ENCODE data around the gene MRPL14.

Gene MRPL14

GRCh38 chr6:44111434-44112417 is 15.5 kb downstream of the MRPL14 start:
- Histone ChIP-seq H2AK5ac (ENCODE audit: low read length, severe bottlenecking) (no peak overlapping the region), H3K27me3 (ENCODE audit: control insufficient read depth in 1 of 2, insufficient read depth in 1 of 2, low read length in 2 of 2) (no peaks in the 10 kb centered on the region), H2BK120ac (ENCODE audit: low read depth, low read length) (no peak overlapping the region), H2AFZ (ENCODE audit: low read depth, low read length) (no peak overlapping the region), H3K79me1 (replicated peaks; ENCODE audit: low read length, poor library complexity, severe bottlenecking) (peaks cover 44% of the 10 kb centered on the region), H2BK5ac (ENCODE audit: low read depth, low read length, poor library complexity, severe bottlenecking) (no peak overlapping the region), H3K4me3 (ENCODE audit: insufficient read depth in 1 of 2, low read depth in 1 of 2, low read length in 2 of 2) (no peak overlapping the region), H3K14ac (ENCODE audit: low read length in 2 of 2) (no peak overlapping the region), H3K4me1 (ENCODE audit: control insufficient read depth, insufficient read depth, low read depth, low read length) (peaks cover 35% of the 10 kb centered on the region), H3K23ac (ENCODE audit: low read length in 2 of 2) (no peak overlapping the region), H3K9me3 (ENCODE audit: control insufficient read depth, low read length) (no peaks in the 10 kb centered on the region), H2BK15ac (ENCODE audit: low read depth, poor library complexity, severe bottlenecking) (no peak overlapping the region), H3K9ac (ENCODE audit: low read length) (no peak overlapping the region), H3K27ac (ENCODE audit: low read length, poor library complexity, severe bottlenecking) (no peak overlapping the region), H3K4ac (ENCODE audit: low read depth in 1 of 2, low read length in 2 of 2) (no peak overlapping the region), H3K36me3 (ENCODE audit: control insufficient read depth in 1 of 2, insufficient read depth in 2 of 2, low read depth in 1 of 2, low read length in 2 of 2) (peaks cover 47 to 73% of the 10 kb centered on the region in 2 experiments), H3K18ac (ENCODE audit: low read depth in 1 of 2, low read length in 2 of 2) (no peak overlapping the region), H4K91ac (ENCODE audit: low read length) (no peak overlapping the region), H2BK12ac (ENCODE audit: low read length in 2 of 2) (no peak overlapping the region), H3K4me2 (ENCODE audit: low read length, poor library complexity, severe bottlenecking) (no peak overlapping the region), H4K8ac (ENCODE audit: low read length) (no peak overlapping the region)
- no peak for DNase-seq
- WGBS = 90% methylated on average over 6 of the region's 6 CpGs

- H3K27ac ChIP-seq (ENCODE audit: low read length, poor library complexity, severe bottlenecking) = no peak overlapping the region
- no peak overlapping the region for H2BK12ac ChIP-seq (ENCODE audit: low read length in 2 of 2)
- H2BK5ac ChIP-seq (ENCODE audit: low read depth, low read length, poor library complexity, severe bottlenecking) = no peak overlapping the region
- no peak overlapping the region for H2BK120ac ChIP-seq (ENCODE audit: low read depth, low read length)
- no peak overlapping the region for H4K8ac ChIP-seq (ENCODE audit: low read length)
- peaks cover 47% of the 10 kb centered on the region for H3K79me1 ChIP-seq (replicated peaks; ENCODE audit: low read length, poor library complexity, severe bottlenecking)
- 97% methylated on average over 3 of the region's 3 CpGs for WGBS
- no peak overlapping the region for H3K23ac ChIP-seq (ENCODE audit: low read length in 2 of 2)
- no peak overlapping the region for H3K18ac ChIP-seq (ENCODE audit: low read depth in 1 of 2, low read length in 2 of 2)
- no peak overlapping the region for H2BK15ac ChIP-seq (ENCODE audit: low read depth, poor library complexity, severe bottlenecking)
- no peak overlapping the region for H3K14ac ChIP-seq (ENCODE audit: low read length in 2 of 2)
- no peak for DNase-seq
- H3K9me3 ChIP-seq (ENCODE audit: control insufficient read depth, low read length) = no peaks in the 10 kb centered on the region
- no peaks in the 10 kb centered on the region for H3K27me3 ChIP-seq (ENCODE audit: control insufficient read depth in 1 of 2, insufficient read depth in 1 of 2, low read length in 2 of 2)
- no peak overlapping the region for H2AK5ac ChIP-seq (ENCODE audit: low read length, severe bottlenecking)
- peaks cover 35% of the 10 kb centered on the region for H3K4me1 ChIP-seq (ENCODE audit: control insufficient read depth, insufficient read depth, low read depth, low read length)
- no peak overlapping the region for H3K4me3 ChIP-seq (ENCODE audit: insufficient read depth in 1 of 2, low read depth in 1 of 2, low read length in 2 of 2)
- no peak overlapping the region for H4K91ac ChIP-seq (ENCODE audit: low read length)
- no peak overlapping the region for H3K9ac ChIP-seq (ENCODE audit: low read length)
- H3K36me3 ChIP-seq (ENCODE audit: control insufficient read depth in 1 of 2, insufficient read depth in 2 of 2, low read depth in 1 of 2, low read length in 2 of 2) = peaks cover 49 to 80% of the 10 kb centered on the region in 2 experiments
- H3K4ac ChIP-seq (ENCODE audit: low read depth in 1 of 2, low read length in 2 of 2) = no peak overlapping the region
- H3K4me2 ChIP-seq (ENCODE audit: low read length, poor library complexity, severe bottlenecking) = no peak overlapping the region
- no peak overlapping the region for H2AFZ ChIP-seq (ENCODE audit: low read depth, low read length)
Observed at GRCh38 chr6:44110966-44111365, 16.3 kb downstream of the MRPL14 start.

- Histone ChIP-seq H3K4me3 (ENCODE audit: insufficient read depth in 1 of 2, low read depth in 1 of 2, low read length in 2 of 2) (no peak overlapping the region), H2BK15ac (ENCODE audit: low read depth, poor library complexity, severe bottlenecking) (no peak overlapping the region), H3K9ac (ENCODE audit: low read length) (no peak overlapping the region), H3K18ac (ENCODE audit: low read depth in 1 of 2, low read length in 2 of 2) (no peak overlapping the region), H3K36me3 (ENCODE audit: control insufficient read depth in 1 of 2, insufficient read depth in 2 of 2, low read depth in 1 of 2, low read length in 2 of 2) (peaks cover 53 to 75% of the 10 kb centered on the region in 2 experiments), H3K9me3 (ENCODE audit: control insufficient read depth, low read length) (no peaks in the 10 kb centered on the region), H3K4me1 (ENCODE audit: control insufficient read depth, insufficient read depth, low read depth, low read length) (peaks cover 33% of the 10 kb centered on the region), H2BK5ac (ENCODE audit: low read depth, low read length, poor library complexity, severe bottlenecking) (no peak overlapping the region), H3K4me2 (ENCODE audit: low read length, poor library complexity, severe bottlenecking) (no peak overlapping the region), H2AK5ac (ENCODE audit: low read length, severe bottlenecking) (no peak overlapping the region), H2BK120ac (ENCODE audit: low read depth, low read length) (no peak overlapping the region), H2BK12ac (ENCODE audit: low read length in 2 of 2) (no peak overlapping the region), H2AFZ (ENCODE audit: low read depth, low read length) (no peak overlapping the region), H3K23ac (ENCODE audit: low read length in 2 of 2) (no peak overlapping the region), H3K4ac (ENCODE audit: low read depth in 1 of 2, low read length in 2 of 2) (no peak overlapping the region), H3K27ac (ENCODE audit: low read length, poor library complexity, severe bottlenecking) (no peak overlapping the region), H3K27me3 (ENCODE audit: control insufficient read depth in 1 of 2, insufficient read depth in 1 of 2, low read length in 2 of 2) (no peaks in the 10 kb centered on the region), H4K8ac (ENCODE audit: low read length) (no peak overlapping the region), H3K79me1 (replicated peaks; ENCODE audit: low read length, poor library complexity, severe bottlenecking) (peaks cover 51% of the 10 kb centered on the region), H3K14ac (ENCODE audit: low read length in 2 of 2) (no peak overlapping the region), H4K91ac (ENCODE audit: low read length) (no peak overlapping the region)
- 89% methylated on average over 6 of the region's 6 CpGs for WGBS
- DNase-seq = no peak
Observed at GRCh38 chr6:44110005-44110676, 17.1 kb downstream of the MRPL14 start.

GRCh38 chr6:44109212-44109611 is 18.0 kb downstream of the MRPL14 start:
- no peak overlapping the region for H4K91ac ChIP-seq (ENCODE audit: low read length)
- no peaks in the 10 kb centered on the region for H3K27me3 ChIP-seq (ENCODE audit: control insufficient read depth in 1 of 2, insufficient read depth in 1 of 2, low read length in 2 of 2)
- H3K4ac ChIP-seq (ENCODE audit: low read depth in 1 of 2, low read length in 2 of 2) = no peak overlapping the region
- no peak overlapping the region for H3K9ac ChIP-seq (ENCODE audit: low read length)
- no peak overlapping the region for H3K4me2 ChIP-seq (ENCODE audit: low read length, poor library complexity, severe bottlenecking)
- DNase-seq = no peak
- no peak overlapping the region for H3K23ac ChIP-seq (ENCODE audit: low read length in 2 of 2)
- H3K4me3 ChIP-seq (ENCODE audit: insufficient read depth in 1 of 2, low read depth in 1 of 2, low read length in 2 of 2) = no peak overlapping the region
- H2AFZ ChIP-seq (ENCODE audit: low read depth, low read length) = no peak overlapping the region
- no peak overlapping the region for H2AK5ac ChIP-seq (ENCODE audit: low read length, severe bottlenecking)
- H3K36me3 ChIP-seq (ENCODE audit: control insufficient read depth in 1 of 2, insufficient read depth in 2 of 2, low read depth in 1 of 2, low read length in 2 of 2) = peaks cover 57 to 80% of the 10 kb centered on the region in 2 experiments
- no peak overlapping the region for H3K27ac ChIP-seq (ENCODE audit: low read length, poor library complexity, severe bottlenecking)
- no peak overlapping the region for H2BK12ac ChIP-seq (ENCODE audit: low read length in 2 of 2)
- H3K14ac ChIP-seq (ENCODE audit: low read length in 2 of 2) = no peak overlapping the region
- WGBS = 98% methylated on average over 10 of the region's 10 CpGs
- no peak overlapping the region for H2BK5ac ChIP-seq (ENCODE audit: low read depth, low read length, poor library complexity, severe bottlenecking)
- no peak overlapping the region for H2BK120ac ChIP-seq (ENCODE audit: low read depth, low read length)
- no peak overlapping the region for H4K8ac ChIP-seq (ENCODE audit: low read length)
- peaks cover 56% of the 10 kb centered on the region for H3K79me1 ChIP-seq (replicated peaks; ENCODE audit: low read length, poor library complexity, severe bottlenecking)
- no peaks in the 10 kb centered on the region for H3K9me3 ChIP-seq (ENCODE audit: control insufficient read depth, low read length)
- H2BK15ac ChIP-seq (ENCODE audit: low read depth, poor library complexity, severe bottlenecking) = no peak overlapping the region
- no peak overlapping the region for H3K18ac ChIP-seq (ENCODE audit: low read depth in 1 of 2, low read length in 2 of 2)
- peaks cover 33% of the 10 kb centered on the region for H3K4me1 ChIP-seq (ENCODE audit: control insufficient read depth, insufficient read depth, low read depth, low read length)
